GM19025 (cell line): ENCODE results near the gene ZCWPW1.
A peak's percentile ranks its signal among the peaks of the same experiment; 100 is the strongest.

ENCODE experiments used
- ATAC-seq: cut with Tn5 transposase; IDR thresholded peaks from one replicate; pipeline ENCODE4 v1.9.1; 2021; ENCODE audit warnings: mild to moderate bottlenecking, low read depth, moderate library complexity; ENCODE audit not compliant: unreplicated experiment

ZCWPW1 gene

GRCh38 chr7:100428199-100428966 is at the start of gene ZCWPW1:
Gene ZCWPW1, minus strand, starts transcription at chr7:100428703. Its CDS starts 8,054 bp downstream, at chr7:100420649.
- peak; percentile 38 for ATAC-seq

GRCh38 chr7:100477871-100478267 is 49.4 kb upstream of the ZCWPW1 start:
- ATAC-seq: no peak

- ATAC-seq: no peak
These were observed 48.7 kb upstream of the ZCWPW1 start for GRCh38 chr7:100476903-100477870.

- no peak for ATAC-seq
These were observed 47.7 kb upstream of the ZCWPW1 start for GRCh38 chr7:100476101-100476780.

GRCh38 chr7:100475549-100475948 is 47.0 kb upstream of the ZCWPW1 start:
- ATAC-seq: no peak

- no peak for ATAC-seq
These were observed 44.5 kb upstream of the ZCWPW1 start for GRCh38 chr7:100472854-100473499.

GRCh38 chr7:100472121-100472851 is 43.8 kb upstream of the ZCWPW1 start:
- no peak for ATAC-seq

GRCh38 chr7:100471021-100471420 is 42.5 kb upstream of the ZCWPW1 start:
- ATAC-seq: no peak

- peak; percentile 46 for ATAC-seq
These were observed 40.9 kb upstream of the ZCWPW1 start for GRCh38 chr7:100469227-100470044.

GRCh38 chr7:100467638-100468373 is 39.3 kb upstream of the ZCWPW1 start:
- no peak for ATAC-seq

GRCh38 chr7:100466653-100467605 is 38.4 kb upstream of the ZCWPW1 start:
- no peak for ATAC-seq

GRCh38 chr7:100465702-100466311 is 37.3 kb upstream of the ZCWPW1 start:
- no peak for ATAC-seq

GRCh38 chr7:100465299-100465698 is 36.8 kb upstream of the ZCWPW1 start:
- no peak for ATAC-seq

GRCh38 chr7:100464791-100465190 is 36.3 kb upstream of the ZCWPW1 start:
- ATAC-seq: no peak

GRCh38 chr7:100464210-100464660 is 35.7 kb upstream of the ZCWPW1 start, which contains the start of gene SPACDR:
Gene SPACDR, minus strand, starts transcription at chr7:100464260. Its CDS starts 235 bp downstream, at chr7:100464025.
- no peak for ATAC-seq

GRCh38 chr7:100457033-100457432 is 28.5 kb upstream of the ZCWPW1 start:
- ATAC-seq: no peak
